NAMALWA (cell line): ENCODE data around the gene TXNDC11.
A peak's percentile ranks its signal among the peaks of the same experiment; 100 is the strongest.

Source experiments
- DNase-seq: peaks from one replicate; pipeline ENCODE4 v3.0.0-alpha.2; 2015; ENCODE audit warnings: low spot score

The TXNDC11 gene

DNA sequence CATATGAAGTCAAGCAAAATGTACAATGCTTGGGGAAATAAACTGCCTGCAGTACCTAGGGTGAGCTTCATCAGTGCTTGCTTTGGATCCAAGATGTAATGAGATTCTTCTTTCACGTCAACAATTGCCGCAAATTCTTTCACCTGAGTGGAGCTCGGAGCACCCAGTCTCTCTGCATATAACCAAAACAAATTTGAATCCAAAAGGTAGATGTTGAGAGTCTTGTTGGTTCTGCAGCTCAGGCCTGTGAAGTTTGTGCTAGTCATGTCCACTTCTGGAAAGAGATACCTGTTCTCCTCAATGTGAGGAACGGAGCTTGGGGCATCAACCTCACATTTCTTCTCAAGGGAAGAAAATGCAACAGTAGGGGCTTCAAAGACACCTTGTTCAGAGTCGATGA is 51.4 kb downstream of the TXNDC11 start:
- no peak for DNase-seq

DNA sequence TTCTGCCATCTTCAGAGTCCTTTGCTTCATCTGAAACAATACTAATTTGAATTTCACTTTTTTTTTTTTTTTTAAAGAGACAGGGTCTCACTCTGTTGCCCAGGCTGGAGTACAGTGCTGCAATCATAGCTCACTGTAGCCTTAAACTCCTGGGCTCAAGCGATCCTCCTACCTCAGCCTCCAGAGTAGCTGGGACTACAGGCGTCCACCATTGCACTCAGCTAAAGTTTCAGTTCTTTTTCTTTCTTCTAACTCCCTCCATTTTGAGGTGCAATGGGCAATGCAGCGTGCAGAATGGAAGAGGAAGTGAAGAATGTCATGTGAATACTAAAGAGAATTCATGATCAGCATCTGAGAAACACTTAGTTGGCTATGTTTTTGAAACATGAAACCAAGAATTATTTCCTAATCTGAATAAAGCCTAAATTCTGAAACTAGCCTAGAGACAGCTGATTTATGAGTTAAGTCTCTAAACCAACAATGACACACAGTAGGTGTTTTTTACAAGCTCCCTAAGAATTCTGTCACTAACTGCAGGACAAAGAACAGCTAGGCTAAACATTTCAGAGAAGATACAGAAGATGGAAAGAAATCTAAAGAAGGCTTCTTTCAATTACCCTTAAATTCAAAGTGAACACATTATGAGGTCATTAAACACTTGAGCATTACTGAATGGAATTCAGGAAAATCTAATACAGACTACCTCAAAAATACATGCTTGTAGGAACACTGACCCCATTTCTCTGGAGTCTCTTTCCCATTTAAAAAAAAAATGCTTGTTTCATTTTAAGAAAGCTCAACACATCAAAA is 53.4 kb downstream of the TXNDC11 start:
- peak; percentile 87 for DNase-seq

GRCh38 chr16:11688520-11688886 is 54.2 kb downstream of the TXNDC11 start:
- no peak for DNase-seq

DNA sequence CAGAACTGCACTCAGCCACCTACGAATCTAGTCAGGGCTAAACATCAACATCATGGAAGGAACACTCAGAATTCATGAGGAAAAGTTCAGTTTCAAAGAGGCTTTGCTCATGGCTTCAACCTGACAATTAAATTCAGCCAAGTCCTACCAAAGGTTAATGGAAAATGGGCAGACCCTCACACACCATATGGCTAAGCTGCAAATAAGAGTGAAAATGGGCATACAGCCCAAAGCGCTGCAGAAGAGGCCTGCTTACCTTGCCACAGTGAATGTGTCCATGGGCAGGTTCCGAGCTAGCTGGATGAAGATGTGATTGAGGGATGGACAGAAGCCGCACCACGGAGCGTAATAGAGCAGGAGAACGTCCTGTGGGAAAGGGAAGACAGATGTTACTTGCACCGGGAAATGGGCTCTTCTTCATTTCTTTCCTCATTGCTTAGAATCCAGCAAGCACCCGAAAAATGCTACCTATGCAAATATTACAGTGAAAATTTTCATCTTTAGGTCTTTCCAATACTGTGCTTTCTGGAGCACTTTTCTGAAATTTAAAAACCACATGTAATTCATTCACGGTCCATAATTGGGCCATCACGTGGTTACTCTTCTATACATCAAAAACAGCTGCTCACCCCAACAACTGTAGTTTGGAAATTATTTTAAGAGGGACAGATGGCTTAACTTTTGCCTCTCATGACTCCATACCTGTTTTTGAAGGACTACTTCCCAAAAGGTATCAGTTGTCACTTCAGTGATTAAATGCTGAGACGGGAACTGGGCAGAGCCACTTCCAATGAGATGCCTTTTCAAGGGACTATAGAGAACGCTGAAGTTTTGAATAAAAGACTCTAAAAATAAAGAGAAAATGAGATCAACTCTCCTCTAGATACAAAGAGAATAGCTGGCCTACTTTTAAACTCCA is 54.8 kb downstream of the TXNDC11 start:
- no peak for DNase-seq

DNA sequence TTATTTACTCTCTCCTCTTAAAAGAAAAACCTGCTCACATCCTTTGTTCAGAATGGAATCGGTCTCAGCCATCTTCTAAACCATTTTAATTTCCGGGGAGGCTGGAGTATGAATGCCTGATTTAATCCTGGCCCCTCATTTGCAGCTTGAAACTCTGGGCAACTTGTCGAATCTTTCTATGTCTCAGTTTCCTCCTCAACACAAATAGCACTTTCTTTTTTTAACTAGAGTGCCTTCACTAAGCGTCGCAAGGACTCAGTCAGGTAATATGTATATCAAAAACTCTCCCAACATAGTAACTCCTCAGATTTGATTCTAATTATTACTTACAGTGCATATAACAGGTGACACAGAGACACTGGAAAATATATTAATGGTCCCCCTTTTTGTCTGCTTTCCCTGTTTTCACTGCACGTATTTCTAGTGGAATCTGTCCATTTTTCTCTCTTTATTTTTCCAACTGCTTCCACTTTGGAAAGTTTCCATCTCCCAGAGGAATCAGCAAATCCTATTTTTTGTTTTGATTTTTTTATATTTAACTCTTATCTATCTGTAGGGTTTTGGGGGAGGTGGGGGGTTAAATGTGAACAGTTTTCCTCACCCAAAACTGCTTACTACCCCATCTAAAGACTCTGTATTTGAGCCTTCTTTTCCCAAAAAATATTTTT is 55.8 kb downstream of the TXNDC11 start:
- DNase-seq: no peak

- no peak for DNase-seq
Measured at GRCh38 chr16:11685844-11686618, 56.6 kb downstream of the TXNDC11 start.

- DNase-seq: peak; percentile 9
Measured at GRCh38 chr16:11684231-11685025, 58.2 kb downstream of the TXNDC11 start.

- DNase-seq: no peak
Measured at GRCh38 chr16:11683145-11683544, 59.5 kb downstream of the TXNDC11 start.

DNA sequence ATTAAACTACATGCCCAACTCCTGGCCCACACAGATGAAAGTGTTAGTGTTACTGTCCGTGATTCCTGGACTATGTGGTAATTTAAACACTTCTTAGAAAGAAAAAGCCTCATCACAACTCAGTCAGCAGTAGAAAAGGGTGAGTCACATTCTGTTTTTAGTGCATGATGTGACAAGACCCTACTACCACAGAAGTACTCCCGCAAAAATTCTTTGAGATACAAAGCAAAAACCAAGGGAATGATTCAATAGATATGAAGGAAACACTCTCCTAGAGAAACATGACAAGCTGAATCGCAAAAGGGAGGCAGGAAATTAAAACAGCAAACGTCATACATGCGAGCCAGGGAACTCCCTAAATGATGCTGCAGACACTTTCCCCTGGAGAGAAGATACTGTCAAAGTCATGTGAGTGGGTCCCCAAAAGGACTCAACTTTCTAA is 60.0 kb downstream of the TXNDC11 start:
- peak; percentile 78 for DNase-seq

GRCh38 chr16:11681976-11682654 is 60.5 kb downstream of the TXNDC11 start:
- DNase-seq: peak; percentile 92

- DNase-seq: peak; percentile 94
Measured at GRCh38 chr16:11681556-11681955, 61.1 kb downstream of the TXNDC11 start.

DNA sequence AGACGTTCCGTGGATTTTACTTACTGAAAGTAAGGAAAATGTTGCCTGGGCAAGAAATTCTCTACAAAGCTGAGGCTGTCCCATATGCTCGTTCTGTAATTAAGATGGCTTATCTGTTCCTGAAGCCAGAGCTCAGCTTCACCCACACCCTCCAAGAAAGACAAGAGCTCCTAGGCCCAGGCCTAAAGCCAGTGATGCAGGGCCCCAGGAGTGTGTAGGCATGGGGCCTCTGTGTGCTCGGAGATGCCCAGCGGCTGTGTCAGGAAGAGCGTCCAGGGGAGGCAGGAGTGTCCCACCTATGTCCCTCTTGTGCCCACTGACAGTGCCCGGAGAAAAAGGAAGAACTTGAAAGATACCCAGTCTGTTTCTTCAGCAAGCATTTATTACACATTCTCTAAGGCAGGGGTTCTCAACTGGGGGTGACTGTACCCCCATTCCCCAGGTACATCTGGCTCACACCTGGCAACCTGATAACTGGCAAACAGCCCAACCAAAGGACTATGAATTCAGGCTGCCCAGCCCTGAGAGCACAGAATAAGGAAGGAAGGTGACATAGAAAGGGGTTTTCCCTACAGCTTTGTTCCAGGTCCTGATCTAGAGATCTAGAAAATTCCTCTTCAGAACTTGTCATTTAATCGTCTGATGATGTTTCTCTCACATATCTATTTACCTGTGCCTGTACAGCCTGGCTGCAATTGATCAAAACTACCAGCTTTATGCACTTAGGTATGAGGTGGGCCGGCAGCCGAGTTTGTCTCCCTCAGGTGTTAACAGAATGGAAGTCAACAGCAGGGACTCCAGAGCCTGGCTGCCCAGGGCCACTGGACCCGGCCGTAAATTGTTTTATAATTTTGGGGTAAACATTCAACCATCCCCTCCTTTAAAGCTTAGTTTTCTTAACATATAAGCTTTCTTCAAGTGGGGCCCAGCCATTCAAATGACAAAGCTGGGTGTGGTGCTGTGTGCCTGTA is 62.4 kb downstream of the TXNDC11 start:
- peak; percentile 9 for DNase-seq

DNA sequence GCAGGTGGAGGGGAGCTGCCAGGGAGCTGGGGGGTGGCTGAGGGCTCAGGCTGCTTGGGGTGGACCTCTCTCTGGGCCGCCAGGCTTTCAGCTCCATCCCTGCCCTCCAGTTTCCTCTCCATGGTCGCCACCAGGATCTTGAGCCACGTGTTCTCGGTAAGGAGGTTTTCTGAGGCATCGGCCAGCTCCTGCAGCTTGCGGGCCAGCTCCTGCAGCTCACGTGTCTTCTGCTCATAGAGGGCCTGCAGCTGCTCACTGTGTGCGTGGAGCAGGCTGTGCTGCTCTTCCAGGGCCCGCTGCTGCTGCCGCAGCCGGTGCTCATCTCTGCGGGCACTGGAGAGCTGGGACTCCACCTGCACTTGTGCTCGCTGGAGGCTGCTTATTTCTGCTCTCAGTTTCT is 63.4 kb downstream of the TXNDC11 start:
- no peak for DNase-seq

GRCh38 chr16:11677959-11678881 is 64.4 kb downstream of the TXNDC11 start:
- peak; percentile 15 for DNase-seq

GRCh38 chr16:11677451-11677951 is 65.2 kb downstream of the TXNDC11 start:
- peak; percentile 13 for DNase-seq

- no peak for DNase-seq
Measured at GRCh38 chr16:11676799-11677198, 65.9 kb downstream of the TXNDC11 start.
